Breast epithelium (tissue), 4 donors: ENCODE data around the gene CTNNBL1. TPM values are rescaled to one million over a fixed set of nuclear protein-coding genes. Genes with fewer than 3 reads are reported as not detected.

ENCODE experiments used
- DNase-seq, 2 donors: peaks; one replicate each; pipeline ENCODE4 v3.0.0-alpha.2; 2019; ENCODE audit warnings: low spot score in 2 of 2
- H3K27ac ChIP-seq, 2 donors: fragments of 200-600 bp; sonication (generic) in 1 of 2; one replicate each; pipeline ENCODE4 v1.5.1; 2016 to 2019; ENCODE audit warnings: mild to moderate bottlenecking in 1 of 2
- H3K27me3 ChIP-seq, 2 donors: fragments of 200-600 bp; sonication (generic) in 1 of 2; one replicate each; pipeline versions ENCODE4 v1.5.1 to v1.6.0; 2017 to 2019; ENCODE audit warnings: control low read depth in 1 of 2, mild to moderate bottlenecking in 1 of 2
- H3K36me3 ChIP-seq: fragments of 200-600 bp; one replicate; pipeline ENCODE4 v1.5.1; 2019
- H3K4me1 ChIP-seq, 2 donors: fragments of 200-600 bp; sonication (generic); one replicate each; pipeline ENCODE4 v1.5.1; 2016 to 2019; ENCODE audit warnings: control low read depth in 1 of 2
- H3K4me3 ChIP-seq, 3 donors: fragments of 200-600 bp; sonication (generic); 1 replicate in 2 of 3; 2 replicates in 1 of 3; pipeline ENCODE4 v1.5.1; 2016 to 2019; ENCODE audit warnings: mild to moderate bottlenecking in 3 of 3, moderate library complexity in 2 of 3
- H3K9me3 ChIP-seq, 2 donors: fragments of 200-600 bp; sonication (generic) in 1 of 2; one replicate each; pipeline ENCODE4 v1.5.1; 2016 to 2019; ENCODE audit warnings: control low read depth in 1 of 2
- POLR2A ChIP-seq: fragments of 450-650 bp; IDR thresholded peaks from one replicate; pipeline ENCODE4 v1.6.1; 2016; ENCODE audit warnings: antibody characterized with exemption, mild to moderate bottlenecking, moderate library complexity
- POLR2AphosphoS5 ChIP-seq, 3 donors: sonication (generic); formaldehyde crosslinking; IDR thresholded peaks; one replicate each; pipeline ENCODE4 v1.6.1; 2017; ENCODE audit warnings: antibody characterized with exemption in 3 of 3
- intact Hi-C: fragments of 100-400 bp; cut with DNase I; formaldehyde crosslinking; loops from one replicate; pipeline ENCODE4 v1.15.1; 2023; ENCODE audit warnings: low total_unique reads
- total RNA-seq, 3 donors: library from RNA; depleted of rRNA; stranded (reverse); fragments of >200 nt; gene quantifications; one replicate each; pipeline ENCODE4 v1.1.0, GENCODE V29; 2016
- TF ChIP-seq, protein P1 (sequence below), 3 donors: fragments of 450-650 bp; IDR thresholded peaks; one replicate each; pipeline ENCODE4 v1.5.1; 2016 to 2017; ENCODE audit warnings: antibody characterized with exemption in 3 of 3, mild to moderate bottlenecking in 3 of 3, moderate library complexity in 3 of 3

The CTNNBL1 gene, protein sequence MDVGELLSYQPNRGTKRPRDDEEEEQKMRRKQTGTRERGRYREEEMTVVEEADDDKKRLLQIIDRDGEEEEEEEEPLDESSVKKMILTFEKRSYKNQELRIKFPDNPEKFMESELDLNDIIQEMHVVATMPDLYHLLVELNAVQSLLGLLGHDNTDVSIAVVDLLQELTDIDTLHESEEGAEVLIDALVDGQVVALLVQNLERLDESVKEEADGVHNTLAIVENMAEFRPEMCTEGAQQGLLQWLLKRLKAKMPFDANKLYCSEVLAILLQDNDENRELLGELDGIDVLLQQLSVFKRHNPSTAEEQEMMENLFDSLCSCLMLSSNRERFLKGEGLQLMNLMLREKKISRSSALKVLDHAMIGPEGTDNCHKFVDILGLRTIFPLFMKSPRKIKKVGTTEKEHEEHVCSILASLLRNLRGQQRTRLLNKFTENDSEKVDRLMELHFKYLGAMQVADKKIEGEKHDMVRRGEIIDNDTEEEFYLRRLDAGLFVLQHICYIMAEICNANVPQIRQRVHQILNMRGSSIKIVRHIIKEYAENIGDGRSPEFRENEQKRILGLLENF
- 10 to 100 TPM; 32.2 to 37.0 (median 32.4) TPM for total RNA-seq

DNA sequence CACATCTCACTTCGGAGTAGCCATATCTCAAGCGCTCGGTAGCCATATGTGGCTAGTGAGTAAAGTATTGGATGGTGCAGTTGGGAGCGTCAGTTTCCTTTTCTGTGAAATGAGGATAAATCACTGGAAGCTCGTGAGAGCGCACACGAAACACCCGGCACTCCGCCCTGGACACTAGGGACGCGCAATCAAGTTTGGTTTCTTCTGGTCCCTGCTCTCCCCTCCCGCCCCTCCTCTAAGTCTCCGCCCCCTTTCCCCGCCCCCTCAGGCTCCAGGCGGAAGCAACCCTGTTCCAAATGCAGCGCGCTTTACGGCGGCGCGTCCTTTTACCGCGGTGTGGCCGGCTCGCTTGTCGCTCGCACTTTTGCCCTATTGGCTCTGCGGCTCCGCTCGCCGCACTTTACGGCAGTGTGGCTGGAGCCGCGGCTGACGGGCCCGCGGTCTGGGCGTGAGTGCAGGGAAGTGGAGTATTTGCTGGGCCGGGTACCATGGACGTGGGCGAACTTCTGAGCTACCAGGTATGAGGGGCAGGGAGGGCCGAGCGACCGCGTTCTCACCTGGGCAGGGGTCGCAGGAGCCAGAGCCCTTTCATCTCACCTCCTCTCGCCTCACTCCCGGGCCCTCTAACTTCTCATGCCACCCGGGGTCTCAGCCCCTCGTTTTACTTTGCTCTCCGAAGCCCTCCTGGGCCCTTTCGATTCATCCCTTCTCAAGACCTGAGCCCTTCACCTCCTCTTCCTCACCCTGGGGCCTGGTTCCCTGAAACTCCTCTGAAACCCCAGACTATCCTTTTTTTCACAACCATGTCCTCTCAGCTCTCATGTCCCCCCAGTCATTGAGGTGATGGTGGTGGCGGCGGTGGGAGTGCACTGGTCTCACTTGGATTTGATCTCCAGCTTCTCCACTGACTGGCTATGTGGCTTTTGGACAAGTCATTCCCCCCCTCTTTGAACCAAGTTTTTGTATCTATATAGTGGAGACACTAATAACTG, at the start of gene CTNNBL1:
Gene CTNNBL1 (plus strand): TSS at position 396 of the 992 bp plus-strand sequence. CDS start 93 bp downstream, at position 489.
- TF ChIP-seq POLR2AphosphoS5 (IDR thresholded peaks at IDR 0.05) (peak; percentile 82 to 88 (median 84)), POLR2A (no peak)
- TF ChIP-seq, protein P1, sequence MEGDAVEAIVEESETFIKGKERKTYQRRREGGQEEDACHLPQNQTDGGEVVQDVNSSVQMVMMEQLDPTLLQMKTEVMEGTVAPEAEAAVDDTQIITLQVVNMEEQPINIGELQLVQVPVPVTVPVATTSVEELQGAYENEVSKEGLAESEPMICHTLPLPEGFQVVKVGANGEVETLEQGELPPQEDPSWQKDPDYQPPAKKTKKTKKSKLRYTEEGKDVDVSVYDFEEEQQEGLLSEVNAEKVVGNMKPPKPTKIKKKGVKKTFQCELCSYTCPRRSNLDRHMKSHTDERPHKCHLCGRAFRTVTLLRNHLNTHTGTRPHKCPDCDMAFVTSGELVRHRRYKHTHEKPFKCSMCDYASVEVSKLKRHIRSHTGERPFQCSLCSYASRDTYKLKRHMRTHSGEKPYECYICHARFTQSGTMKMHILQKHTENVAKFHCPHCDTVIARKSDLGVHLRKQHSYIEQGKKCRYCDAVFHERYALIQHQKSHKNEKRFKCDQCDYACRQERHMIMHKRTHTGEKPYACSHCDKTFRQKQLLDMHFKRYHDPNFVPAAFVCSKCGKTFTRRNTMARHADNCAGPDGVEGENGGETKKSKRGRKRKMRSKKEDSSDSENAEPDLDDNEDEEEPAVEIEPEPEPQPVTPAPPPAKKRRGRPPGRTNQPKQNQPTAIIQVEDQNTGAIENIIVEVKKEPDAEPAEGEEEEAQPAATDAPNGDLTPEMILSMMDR (IDR thresholded peaks at IDR 0.05) = no peak
- DNase-seq = peak; percentile 94 to 97
- intact Hi-C loops = no loop called here
- peaks cover 0 to 4% of the 10 kb centered on the region in 2 donors for H3K4me1 ChIP-seq
- H3K9me3 ChIP-seq = no peaks in the 10 kb centered on the region
- peaks cover 0 to under 1% of the 10 kb centered on the region in 2 donors for H3K27me3 ChIP-seq
- no peaks in the 10 kb centered on the region for H3K36me3 ChIP-seq
- H3K27ac ChIP-seq = peak within 1 kb of the TSS; percentile 62 to 71
- peak within 1 kb of the TSS; percentile 71 to 74 (median 73) for H3K4me3 ChIP-seq

DNA sequence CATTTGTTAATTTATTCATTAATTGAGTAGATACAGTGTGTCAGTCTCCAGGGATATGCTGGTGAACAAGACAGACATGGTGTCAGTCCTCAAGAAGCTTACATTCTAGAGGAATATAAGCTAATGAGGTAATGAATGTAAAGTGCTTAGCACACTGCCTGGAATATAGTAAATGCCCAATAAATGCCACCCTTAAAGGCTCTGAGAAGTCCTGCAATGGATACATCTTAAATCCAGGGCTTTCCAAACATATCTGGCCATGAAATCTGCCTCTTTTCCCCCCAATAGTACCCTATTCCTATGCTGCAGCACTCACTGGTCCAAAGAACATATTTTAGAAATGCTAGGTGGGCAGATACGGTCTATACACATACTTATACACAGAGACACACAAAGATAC, 49.2 kb upstream of the CTNNBL1 start:
- DNase-seq = no peak
- H3K4me1 ChIP-seq = no peaks in the 10 kb centered on the region
- H3K4me3 ChIP-seq = no peak overlapping the region
- no peak overlapping the region for H3K27ac ChIP-seq
- H3K27me3 ChIP-seq = peaks cover 0 to 55% of the 10 kb centered on the region in 2 donors
- no peaks in the 10 kb centered on the region for H3K36me3 ChIP-seq
- no peaks in the 10 kb centered on the region for H3K9me3 ChIP-seq
- TF ChIP-seq, protein P1 (IDR thresholded peaks at IDR 0.05) = no peak
- TF ChIP-seq POLR2AphosphoS5 (IDR thresholded peaks at IDR 0.05) = no peak
- TF ChIP-seq POLR2A = no peak
- intact Hi-C loops = no loop called here

DNA sequence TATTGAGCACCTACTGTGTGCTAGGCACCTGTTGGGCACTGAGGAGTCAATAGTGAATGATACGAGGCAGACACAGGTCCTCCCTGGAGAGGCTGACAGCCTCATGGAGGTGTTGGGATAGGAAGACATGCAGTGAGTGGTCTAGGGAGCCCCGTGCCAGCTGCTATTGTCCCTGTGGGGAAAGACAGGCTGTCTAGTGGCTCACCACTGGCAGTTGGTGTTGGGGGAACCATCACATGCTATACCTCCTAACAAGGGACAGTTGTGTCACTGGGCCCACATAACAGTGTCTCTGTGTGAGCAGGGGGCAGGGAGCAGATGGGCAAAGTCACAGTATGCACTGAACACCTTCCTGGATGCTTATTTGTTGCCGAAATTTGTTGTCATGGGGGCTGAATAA, 45.9 kb upstream of the CTNNBL1 start:
- intact Hi-C loops = no loop called here
- Histone ChIP-seq H3K9me3 (no peaks in the 10 kb centered on the region), H3K36me3 (no peaks in the 10 kb centered on the region), H3K27ac (no peak overlapping the region), H3K4me3 (no peak overlapping the region), H3K4me1 (no peaks in the 10 kb centered on the region), H3K27me3 (peaks cover 0 to 35% of the 10 kb centered on the region in 2 donors)
- TF ChIP-seq POLR2A = no peak
- TF ChIP-seq POLR2AphosphoS5 (IDR thresholded peaks at IDR 0.05) = no peak
- TF ChIP-seq, protein P1 (IDR thresholded peaks at IDR 0.05) = no peak
- DNase-seq = no peak

DNA sequence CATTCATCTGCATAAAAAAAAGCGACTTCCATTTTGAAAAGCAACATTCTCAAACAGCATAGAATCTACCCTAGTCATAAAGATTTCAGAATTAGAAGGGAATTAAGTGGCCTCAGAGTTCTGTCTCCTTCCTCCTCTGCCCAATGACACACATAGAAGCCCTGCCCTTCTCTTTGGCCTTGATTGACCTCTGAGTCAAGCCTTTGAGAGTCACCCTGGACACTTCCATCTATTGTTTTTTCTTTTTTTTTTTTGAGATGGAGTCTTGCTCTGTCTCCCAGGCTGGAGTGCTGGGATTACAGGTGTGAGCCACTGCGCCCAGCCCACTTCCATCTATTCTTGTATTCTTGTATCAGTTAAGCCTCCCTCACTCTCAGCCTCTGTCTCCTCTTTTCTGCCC, 44.8 kb upstream of the CTNNBL1 start:
- Histone ChIP-seq H3K4me1 (no peaks in the 10 kb centered on the region), H3K36me3 (no peaks in the 10 kb centered on the region), H3K27me3 (peaks cover 0 to 24% of the 10 kb centered on the region in 2 donors), H3K4me3 (no peak overlapping the region), H3K27ac (no peak overlapping the region), H3K9me3 (no peaks in the 10 kb centered on the region)
- intact Hi-C loops = no loop called here
- TF ChIP-seq, protein P1 (IDR thresholded peaks at IDR 0.05) = no peak
- TF ChIP-seq POLR2AphosphoS5 (IDR thresholded peaks at IDR 0.05) (no peak), POLR2A (no peak)
- no peak for DNase-seq
